Activated T-cell treated with anti-CD3 and anti-CD28 coated beads, Interleukin-2, amount 50 U/mL, for 4 hours (primary cell): ENCODE results near the gene AKNAD1. TPM values are rescaled to one million over a fixed set of nuclear protein-coding genes. Genes with fewer than 3 reads are reported as not detected.

Experiments used
- ATAC-seq, 2 donors: fragments of 200-7000 bp; cut with Tn5 transposase; one replicate each; pipeline ENCODE4 v1.10.0; 2021
- DNase-seq: peaks from one replicate; pipeline ENCODE4 v3.0.0-alpha.2; 2020
- H3K27me3 Mint-ChIP-seq: one replicate; pipeline ENCODE4 v1.8.0; 2021; ENCODE audit warnings: low read depth, mixed read lengths
- H3K36me3 Mint-ChIP-seq: one replicate; pipeline ENCODE4 v1.8.0; 2022; ENCODE audit warnings: mixed read lengths; ENCODE audit not compliant: insufficient read depth
- H3K4me1 Mint-ChIP-seq: one replicate; pipeline ENCODE4 v1.8.0; 2021; ENCODE audit warnings: low read depth, mixed read lengths
- H3K4me3 Mint-ChIP-seq: one replicate; pipeline ENCODE4 v1.8.0; 2021; ENCODE audit warnings: mild to moderate bottlenecking, moderate library complexity, mixed read lengths
- H3K9me3 Mint-ChIP-seq: one replicate; pipeline ENCODE4 v1.8.0; 2021; ENCODE audit warnings: mixed read lengths
- total RNA-seq, 3 donors: library from RNA; stranded (reverse); gene quantifications; one replicate each; pipeline ENCODE4 v1.2.1, GENCODE V29; 2021

The AKNAD1 gene
- total RNA-seq, 3 donors from 2014 or later = not detected

DNA sequence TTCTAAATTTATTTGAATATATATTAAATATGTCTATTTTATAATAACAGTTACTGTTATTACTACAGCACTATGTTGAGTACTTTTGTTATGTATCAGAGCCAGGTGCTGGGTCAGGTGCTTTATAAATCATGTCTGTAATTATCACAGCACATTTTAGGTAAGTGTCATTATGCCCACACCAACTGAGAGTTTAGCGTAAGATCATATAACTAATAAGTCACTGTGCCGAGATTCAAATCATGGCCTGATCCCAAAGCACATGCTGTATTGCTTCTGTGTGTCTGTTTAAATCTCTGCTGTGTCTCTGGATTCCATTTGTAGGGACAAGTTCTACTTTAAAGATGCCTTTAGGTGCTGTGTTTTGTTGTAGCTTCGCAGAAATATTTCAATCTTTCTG lies 21.8 kb upstream of the AKNAD1 start:
- DNase-seq (no peak), ATAC-seq (no peak)
- H3K4me1 Mint-ChIP-seq = peaks cover 11% of the 10 kb centered on the region
- no peaks in the 10 kb centered on the region for H3K27me3 Mint-ChIP-seq
- H3K9me3 Mint-ChIP-seq = no peaks in the 10 kb centered on the region
- no peaks in the 10 kb centered on the region for H3K36me3 Mint-ChIP-seq
- no peak overlapping the region for H3K4me3 Mint-ChIP-seq

- no peak for DNase-seq
- Mint-ChIP-seq H3K36me3 (no peaks in the 10 kb centered on the region), H3K4me1 (peaks cover 11% of the 10 kb centered on the region), H3K27me3 (peaks cover 3% of the 10 kb centered on the region), H3K4me3 (peak overlapping the region; percentile 91), H3K9me3 (no peaks in the 10 kb centered on the region)
- no peak for ATAC-seq
Measured at GRCh38 chr1:108878160-108878469, 21.2 kb upstream of the AKNAD1 start.

DNA sequence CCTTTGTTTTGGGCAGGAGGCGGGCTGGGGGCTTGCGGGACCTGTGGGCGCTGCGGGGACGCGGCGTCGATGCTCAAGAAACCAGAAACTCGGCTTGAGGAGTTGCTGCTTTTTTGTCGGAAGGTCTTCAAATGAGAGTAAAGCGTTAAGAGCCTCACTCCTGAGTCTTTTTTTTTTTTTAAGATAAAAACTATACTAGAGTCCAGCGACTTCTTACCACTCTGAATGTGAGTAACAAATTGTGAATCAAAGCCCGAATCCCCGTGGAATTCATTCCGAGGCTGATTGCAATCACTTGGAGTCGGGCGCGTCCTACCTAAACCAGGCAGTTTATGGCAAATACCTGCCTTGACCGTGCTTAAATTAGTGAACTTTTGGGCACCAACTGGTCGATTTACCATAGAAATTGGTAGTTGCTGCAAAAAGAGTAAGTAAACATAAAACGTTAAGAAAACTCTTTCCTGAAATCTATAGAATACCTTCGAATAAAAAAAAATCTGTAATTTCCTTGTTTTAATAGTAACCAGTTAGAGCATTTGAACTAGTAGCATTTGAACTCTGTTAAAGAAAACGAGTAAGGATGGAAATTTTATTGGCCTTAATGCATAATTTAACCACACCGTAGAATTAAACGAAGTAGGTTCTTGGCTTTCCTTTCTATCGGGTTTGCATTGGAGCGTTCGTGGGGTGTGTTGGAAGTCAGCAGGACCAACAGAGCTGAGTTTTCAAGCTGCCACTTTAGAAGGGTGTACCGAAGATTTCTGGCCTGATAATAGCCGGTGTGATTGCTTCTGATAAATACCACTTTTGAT lies 20.7 kb upstream of the AKNAD1 start:
- Mint-ChIP-seq H3K36me3 (no peaks in the 10 kb centered on the region), H3K27me3 (peaks cover 3% of the 10 kb centered on the region), H3K4me1 (peaks cover 11% of the 10 kb centered on the region), H3K4me3 (peak overlapping the region; percentile 91), H3K9me3 (no peaks in the 10 kb centered on the region)
- ATAC-seq (no peak), DNase-seq (no peak)

GRCh38 chr1:108871050-108871724 lies 14.3 kb upstream of the AKNAD1 start:
- Mint-ChIP-seq H3K36me3 (no peaks in the 10 kb centered on the region), H3K4me3 (no peak overlapping the region), H3K9me3 (no peaks in the 10 kb centered on the region), H3K4me1 (peaks cover under 1% of the 10 kb centered on the region), H3K27me3 (peaks cover 8% of the 10 kb centered on the region)
- no peak for DNase-seq
- ATAC-seq = no peak

DNA sequence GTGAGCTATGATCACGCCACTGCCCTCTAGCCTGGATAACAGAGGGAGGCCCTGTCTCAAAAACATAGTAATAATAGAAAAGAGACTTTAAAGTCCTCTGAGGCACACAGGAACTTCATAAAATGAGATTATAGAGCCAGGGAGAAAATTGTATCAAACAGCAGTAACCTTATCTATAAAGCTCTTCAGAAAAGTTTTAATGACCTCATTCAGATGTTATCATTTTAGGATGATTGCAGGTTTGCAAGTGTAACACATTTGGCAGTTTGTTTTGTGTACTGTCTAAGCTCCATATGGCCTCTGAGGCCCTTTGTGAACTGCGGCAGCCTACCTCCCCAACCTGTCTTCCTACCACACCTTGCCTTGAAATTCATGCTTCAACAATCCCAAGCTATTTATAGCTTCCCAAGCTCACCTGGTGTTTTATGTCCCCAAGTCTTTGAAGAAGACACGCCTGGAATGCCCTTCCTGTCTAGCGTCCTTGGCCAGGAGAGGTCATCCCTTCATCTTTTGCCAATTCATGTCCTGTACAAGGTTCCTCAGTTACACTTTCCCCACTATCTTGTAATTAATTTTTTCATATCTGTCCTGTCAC lies 8.5 kb upstream of the AKNAD1 start:
- DNase-seq (no peak), ATAC-seq (no peak)
- Mint-ChIP-seq H3K4me1 (no peaks in the 10 kb centered on the region), H3K4me3 (no peak overlapping the region), H3K36me3 (no peaks in the 10 kb centered on the region), H3K27me3 (peaks cover 13% of the 10 kb centered on the region), H3K9me3 (no peaks in the 10 kb centered on the region)

GRCh38 chr1:108863984-108864383 lies 7.1 kb upstream of the AKNAD1 start:
- Mint-ChIP-seq H3K9me3 (no peaks in the 10 kb centered on the region), H3K27me3 (peaks cover 19% of the 10 kb centered on the region), H3K4me1 (no peaks in the 10 kb centered on the region), H3K36me3 (no peaks in the 10 kb centered on the region), H3K4me3 (no peak overlapping the region)
- ATAC-seq = no peak
- DNase-seq = no peak

GRCh38 chr1:108862698-108863477 lies 6.0 kb upstream of the AKNAD1 start:
- no peak for DNase-seq
- ATAC-seq = no peak
- no peaks in the 10 kb centered on the region for H3K36me3 Mint-ChIP-seq
- H3K9me3 Mint-ChIP-seq = no peaks in the 10 kb centered on the region
- no peak overlapping the region for H3K4me3 Mint-ChIP-seq
- peaks cover 24% of the 10 kb centered on the region for H3K27me3 Mint-ChIP-seq
- H3K4me1 Mint-ChIP-seq = no peaks in the 10 kb centered on the region

GRCh38 chr1:108862017-108862610 lies 5.2 kb upstream of the AKNAD1 start:
- no peaks in the 10 kb centered on the region for H3K9me3 Mint-ChIP-seq
- no peaks in the 10 kb centered on the region for H3K36me3 Mint-ChIP-seq
- no peak for ATAC-seq

GRCh38 chr1:108861566-108861965 lies 4.7 kb upstream of the AKNAD1 start:
- ATAC-seq (no peak), DNase-seq (no peak)
- Mint-ChIP-seq H3K9me3 (no peaks in the 10 kb centered on the region), H3K4me3 (no peak overlapping the region), H3K4me1 (no peaks in the 10 kb centered on the region), H3K27me3 (peaks cover 20% of the 10 kb centered on the region), H3K36me3 (no peaks in the 10 kb centered on the region)

More at GRCh38 chr1:108862017-108862610, 5.2 kb upstream of the AKNAD1 start:
- Mint-ChIP-seq H3K27me3 (peaks cover 24% of the 10 kb centered on the region), H3K4me3 (no peak overlapping the region), H3K4me1 (no peaks in the 10 kb centered on the region)
- no peak for DNase-seq

- Mint-ChIP-seq H3K27me3 (peaks cover 25% of the 10 kb centered on the region), H3K4me1 (no peaks in the 10 kb centered on the region), H3K9me3 (no peaks in the 10 kb centered on the region), H3K4me3 (no peak overlapping the region), H3K36me3 (no peaks in the 10 kb centered on the region)
- no peak for DNase-seq
- no peak for ATAC-seq
Measured at GRCh38 chr1:108860190-108860907, 3.5 kb upstream of the AKNAD1 start.

- no peaks in the 10 kb centered on the region for H3K36me3 Mint-ChIP-seq
- H3K27me3 Mint-ChIP-seq = peaks cover 31% of the 10 kb centered on the region
- no peak for ATAC-seq
- H3K4me3 Mint-ChIP-seq = no peak overlapping the region
- H3K9me3 Mint-ChIP-seq = no peaks in the 10 kb centered on the region
- no peak for DNase-seq
- no peaks in the 10 kb centered on the region for H3K4me1 Mint-ChIP-seq
Measured at GRCh38 chr1:108858230-108858950, 1.5 kb upstream of the AKNAD1 start.

DNA sequence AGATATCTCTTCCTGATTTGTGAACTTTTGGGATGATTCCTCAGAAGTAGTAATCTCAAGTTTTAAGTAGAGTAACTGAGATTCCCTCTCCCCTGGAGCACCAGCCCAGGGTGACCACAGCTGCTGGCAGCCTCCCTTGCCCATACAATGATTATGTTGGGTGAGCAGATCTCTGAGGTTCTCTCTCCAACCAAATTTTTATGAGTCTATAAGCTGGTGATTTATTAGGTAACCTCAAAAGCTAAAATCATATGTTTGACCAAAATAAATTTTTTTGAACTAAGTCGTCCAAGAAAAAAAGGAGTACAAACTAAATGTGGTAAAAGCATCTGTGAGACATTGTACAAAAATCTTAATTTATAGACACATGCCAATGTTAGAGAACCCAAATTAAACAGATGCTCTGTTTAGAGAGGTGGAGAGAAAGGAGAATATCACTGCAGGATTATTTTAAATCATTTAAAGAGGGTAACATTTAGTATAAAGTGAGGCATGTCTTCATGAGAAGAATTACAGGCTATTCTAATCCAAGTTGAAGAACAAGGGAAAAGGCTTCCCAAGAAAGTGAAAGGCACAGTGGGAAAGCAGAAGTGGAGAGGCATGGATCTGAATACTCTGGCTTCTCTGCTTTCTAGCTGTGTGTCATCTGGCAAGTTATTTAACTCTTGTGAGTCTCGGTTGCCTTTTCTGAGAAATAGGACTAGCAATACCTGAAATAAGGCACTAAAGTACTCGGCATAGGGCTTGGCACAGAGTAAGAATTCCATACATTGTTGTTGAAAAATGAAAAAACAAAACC lies 2.5 kb downstream of the AKNAD1 start:
- peaks cover 7% of the 10 kb centered on the region for H3K4me1 Mint-ChIP-seq
- no peaks in the 10 kb centered on the region for H3K36me3 Mint-ChIP-seq
- DNase-seq (no peak), ATAC-seq (no peak)
- peaks cover 25% of the 10 kb centered on the region for H3K27me3 Mint-ChIP-seq
- H3K9me3 Mint-ChIP-seq = no peaks in the 10 kb centered on the region
- no peak overlapping the region for H3K4me3 Mint-ChIP-seq
